Activated CD4-positive, alpha-beta T cell treated with anti-CD3 and anti-CD28 coated beads for 48 hours (primary cell): Measurements from ENCODE around the gene DTWD2.
"Not testable (repeated sequence)": the region's sequence is repeated elsewhere in the genome, so short reads cannot be mapped to it uniquely, and the experiment has no call there.

Experiments
- DNase-seq: peaks from one replicate; pipeline ENCODE4 v3.0.0-alpha.2; 2020

The DTWD2 gene

DNA sequence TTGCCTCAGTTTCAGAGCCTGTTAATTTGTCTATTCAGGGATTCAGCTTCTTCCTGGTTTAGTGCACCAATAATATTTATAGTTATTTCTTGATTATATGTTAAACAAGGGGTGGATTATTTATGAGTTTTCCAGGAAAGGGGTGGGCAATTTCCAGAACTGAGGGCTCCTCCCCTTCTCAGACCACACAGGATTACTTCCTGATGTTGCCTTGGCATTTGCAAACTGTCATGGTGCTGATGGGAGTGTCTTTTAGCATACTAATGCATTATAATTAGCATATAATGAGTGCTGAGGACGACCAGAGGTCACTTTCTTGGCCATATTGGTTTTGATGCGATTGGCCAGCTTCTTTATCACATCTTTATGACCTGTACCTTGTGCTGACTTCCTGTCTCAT is 6.2 kb upstream of the DTWD2 start:
- no peak for DNase-seq

DNA sequence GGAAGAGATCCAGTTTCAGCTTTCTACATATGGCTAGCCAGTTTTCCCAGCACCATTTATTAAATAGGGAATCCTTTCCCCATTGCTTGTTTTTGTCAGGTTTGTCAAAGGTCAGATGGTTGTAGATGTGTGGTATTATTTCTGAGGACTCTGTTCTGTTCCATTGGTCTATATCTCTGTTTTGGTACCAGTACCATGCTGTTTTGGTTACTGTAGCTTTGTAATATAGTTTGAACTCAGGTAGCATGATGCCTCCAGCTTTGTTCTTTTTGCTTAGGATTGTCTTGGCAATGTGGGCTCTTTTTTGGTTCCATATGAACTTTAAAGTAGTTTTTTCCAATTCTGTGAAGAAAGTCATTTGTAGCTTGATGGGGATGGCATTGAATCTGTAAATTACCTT is 4.8 kb upstream of the DTWD2 start:
- DNase-seq = not testable (repeated sequence)

DNA sequence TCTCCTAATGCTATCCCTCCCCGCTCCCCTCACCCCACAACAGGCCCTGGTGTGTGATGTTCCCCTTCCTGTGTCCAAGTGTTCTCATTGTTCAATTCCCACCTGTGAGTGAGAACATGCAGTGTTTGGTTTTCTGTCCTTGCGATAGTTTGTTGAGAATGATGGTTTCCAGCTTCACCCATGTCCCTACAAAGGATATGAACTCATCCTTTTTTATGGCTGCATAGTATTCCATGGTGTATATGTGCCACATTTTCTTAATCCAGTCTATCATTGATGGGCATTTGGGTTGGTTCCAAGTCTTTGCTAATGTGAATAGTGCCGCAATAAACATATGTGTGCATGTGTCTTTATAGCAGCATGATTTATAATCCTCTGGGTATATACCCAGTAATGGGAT is 3.7 kb upstream of the DTWD2 start:
- DNase-seq = not testable (repeated sequence)

DNA sequence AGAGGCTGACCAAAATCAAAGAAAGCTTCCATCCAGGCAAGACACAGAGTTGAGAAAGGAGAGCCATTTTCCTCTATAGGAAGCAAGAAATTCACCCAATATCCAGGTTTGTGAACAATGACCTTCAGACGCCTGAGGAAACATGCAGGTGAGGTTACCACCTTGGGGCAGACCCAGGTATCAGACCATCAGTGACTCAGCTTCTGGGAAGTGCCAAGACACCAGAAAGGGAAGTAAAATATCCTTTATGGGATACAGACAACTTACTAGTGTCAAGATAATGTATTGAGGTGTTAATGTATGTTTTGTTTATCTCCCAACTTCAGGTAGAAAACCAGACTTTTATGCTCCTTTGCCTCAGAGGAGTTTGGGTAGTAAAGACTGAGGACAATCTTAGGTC is 2.2 kb upstream of the DTWD2 start:
- DNase-seq = no peak

DNA sequence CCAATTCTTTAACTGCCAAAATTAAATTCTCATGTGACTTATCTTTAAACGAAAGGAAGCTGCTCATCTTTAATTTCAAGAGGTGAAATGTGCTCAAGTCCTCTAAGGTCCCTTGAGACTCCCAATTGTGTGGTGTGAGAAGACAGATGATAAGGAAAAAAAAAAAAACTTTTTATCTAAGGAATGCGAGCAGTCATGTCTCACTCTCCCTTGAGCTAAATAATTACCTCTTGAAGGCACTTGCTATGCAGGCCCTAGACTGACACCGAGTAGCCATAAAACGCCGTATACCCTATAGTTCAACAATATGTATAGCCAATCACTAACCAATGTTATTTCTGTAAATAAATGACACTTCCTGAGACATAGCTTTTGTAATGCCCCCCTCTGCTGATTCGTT is 1.5 kb upstream of the DTWD2 start:
- DNase-seq = no peak

DNA sequence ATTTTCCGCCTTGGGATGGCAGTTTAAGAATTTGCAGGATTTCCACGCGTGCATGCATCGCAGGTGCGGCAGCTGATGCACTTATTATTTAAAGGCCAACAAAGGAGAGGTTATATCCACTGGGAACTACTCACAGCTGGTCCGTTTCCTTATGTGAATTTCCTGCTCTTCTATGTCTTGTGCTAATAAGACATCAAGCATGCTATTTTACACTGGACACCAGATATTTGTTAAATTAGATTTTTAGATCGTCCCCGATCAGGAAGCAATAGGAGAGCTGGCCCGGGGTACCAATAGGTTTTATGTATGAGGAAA is 476 bp upstream of the DTWD2 start:
- no peak for DNase-seq

DNA sequence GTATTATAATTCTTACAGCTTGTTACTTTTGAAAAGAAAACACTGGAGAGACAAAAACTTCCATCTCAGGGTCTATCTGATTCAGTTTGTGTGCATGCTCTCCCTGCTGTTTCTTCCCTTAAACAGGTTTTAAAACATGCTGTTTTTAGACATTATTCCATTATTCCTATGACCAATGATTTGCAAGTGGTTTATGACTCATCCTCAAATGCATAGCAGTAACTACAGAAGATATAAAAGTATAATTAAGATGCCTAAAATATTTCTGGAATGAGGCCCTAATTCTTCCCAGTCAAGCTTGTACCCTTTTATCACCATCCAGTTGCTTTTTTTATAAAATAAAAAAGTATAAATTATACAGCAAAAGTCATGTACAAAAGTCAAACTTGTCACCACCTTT is 3.7 kb downstream of the DTWD2 start:
- DNase-seq = no peak

DNA sequence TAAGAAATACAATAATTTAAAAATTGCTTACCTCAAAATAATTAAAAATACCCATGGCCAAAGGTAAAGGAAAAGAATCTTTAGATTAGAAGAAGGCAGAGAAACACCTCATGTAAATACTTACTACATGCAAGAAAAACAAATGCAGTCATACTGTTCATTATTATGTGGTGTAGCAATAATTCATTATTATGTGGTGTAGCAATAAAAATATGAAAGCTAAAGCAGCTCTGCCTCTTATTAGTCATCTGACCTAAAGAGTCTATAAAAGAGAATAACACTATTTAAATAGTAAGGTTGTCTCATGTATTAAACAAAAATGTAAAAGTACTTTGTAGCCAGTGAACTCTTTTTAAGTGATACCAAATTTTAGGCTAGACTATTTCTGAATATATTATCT is 6.6 kb downstream of the DTWD2 start:
- DNase-seq = no peak

DNA sequence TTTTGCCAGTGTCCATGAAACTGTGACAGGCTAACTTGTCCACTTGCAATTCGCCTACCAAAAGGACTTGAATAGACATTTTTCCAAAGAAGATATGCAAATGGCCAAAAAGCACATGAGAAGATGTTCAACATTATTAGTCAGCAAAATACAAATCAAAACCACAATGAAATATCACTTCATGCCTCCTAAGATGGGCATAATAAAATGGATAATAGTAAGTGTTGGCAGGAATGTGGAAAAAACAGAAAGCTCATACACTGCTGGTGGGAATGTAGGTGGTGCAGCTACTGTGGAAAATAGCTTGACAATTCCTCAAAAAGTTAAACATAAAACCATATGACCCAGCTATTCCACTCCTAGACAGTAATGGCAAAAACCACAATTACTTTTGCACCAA is 7.9 kb downstream of the DTWD2 start:
- DNase-seq = no peak

DNA sequence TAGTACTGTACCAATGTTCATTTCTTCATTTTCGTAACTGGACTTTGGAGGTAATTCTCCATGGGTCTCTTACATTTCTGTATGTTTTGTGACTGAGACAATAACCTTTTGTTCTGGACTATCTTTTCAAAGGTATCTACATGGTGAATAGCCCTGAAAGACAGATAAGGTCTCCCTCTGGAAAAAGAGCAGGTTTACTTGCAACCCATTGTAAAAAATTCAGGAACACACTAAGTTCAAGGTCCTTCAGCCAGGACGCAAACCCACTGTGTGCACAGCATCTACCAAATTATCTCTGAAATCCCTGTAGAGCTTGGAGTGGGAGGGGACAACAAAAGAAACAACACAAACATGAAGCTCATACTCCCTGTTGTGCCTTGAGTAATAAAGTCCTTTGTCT is 8.3 kb downstream of the DTWD2 start:
- no peak for DNase-seq

DNA sequence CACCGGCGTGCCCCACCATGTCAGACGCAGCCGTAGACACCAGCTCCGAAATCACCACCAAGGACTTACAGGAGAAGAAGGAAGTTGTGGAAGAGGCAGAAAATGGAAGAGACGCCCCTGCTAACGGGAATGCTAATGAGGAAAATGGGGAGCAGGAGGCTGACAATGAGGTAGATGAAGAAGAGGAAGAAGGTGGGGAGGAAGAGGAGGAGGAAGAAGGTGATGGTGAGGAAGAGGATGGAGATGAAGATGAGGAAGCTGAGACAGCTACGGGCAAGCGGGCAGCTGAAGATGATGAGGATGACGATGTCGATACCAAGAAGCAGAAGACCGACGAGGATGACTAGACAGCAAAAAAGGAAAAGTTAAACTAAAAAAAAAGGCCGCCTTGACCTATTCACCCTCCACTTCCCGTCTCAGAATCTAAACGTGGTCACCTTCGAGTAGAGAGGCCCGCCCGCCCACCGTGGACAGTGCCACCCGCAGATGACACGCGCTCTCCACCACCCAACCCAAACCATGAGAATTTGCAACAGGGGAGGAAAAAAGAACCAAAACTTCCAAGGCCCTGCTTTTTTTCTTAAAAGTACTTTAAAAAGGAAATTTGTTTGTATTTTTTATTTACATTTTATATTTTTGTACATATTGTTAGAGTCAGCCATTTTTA is 14.4 kb downstream of the DTWD2 start:
- DNase-seq = not testable (repeated sequence)

DNA sequence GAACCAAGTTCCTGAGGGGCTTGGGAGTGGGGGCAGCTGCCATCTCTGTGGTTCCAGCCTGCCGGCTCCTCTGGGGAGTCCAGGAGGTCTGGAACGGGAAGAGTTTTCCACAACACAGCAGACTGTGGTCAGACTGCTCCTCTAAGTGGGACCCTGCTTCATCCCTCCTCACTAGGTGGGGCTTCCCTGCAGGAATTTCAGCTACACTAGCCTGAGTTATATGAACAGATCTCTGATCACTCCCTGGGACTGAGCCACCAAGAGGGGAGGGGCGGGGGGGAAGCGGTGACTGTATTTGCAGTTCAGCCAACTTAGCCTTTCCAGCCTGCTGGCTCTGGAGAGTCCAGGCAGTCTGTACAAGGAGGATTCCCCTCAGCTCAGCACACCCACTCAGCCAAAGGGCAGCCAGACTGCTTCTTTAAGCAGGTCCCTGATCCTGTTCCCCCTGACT is 19.4 kb downstream of the DTWD2 start:
- no peak for DNase-seq

DNA sequence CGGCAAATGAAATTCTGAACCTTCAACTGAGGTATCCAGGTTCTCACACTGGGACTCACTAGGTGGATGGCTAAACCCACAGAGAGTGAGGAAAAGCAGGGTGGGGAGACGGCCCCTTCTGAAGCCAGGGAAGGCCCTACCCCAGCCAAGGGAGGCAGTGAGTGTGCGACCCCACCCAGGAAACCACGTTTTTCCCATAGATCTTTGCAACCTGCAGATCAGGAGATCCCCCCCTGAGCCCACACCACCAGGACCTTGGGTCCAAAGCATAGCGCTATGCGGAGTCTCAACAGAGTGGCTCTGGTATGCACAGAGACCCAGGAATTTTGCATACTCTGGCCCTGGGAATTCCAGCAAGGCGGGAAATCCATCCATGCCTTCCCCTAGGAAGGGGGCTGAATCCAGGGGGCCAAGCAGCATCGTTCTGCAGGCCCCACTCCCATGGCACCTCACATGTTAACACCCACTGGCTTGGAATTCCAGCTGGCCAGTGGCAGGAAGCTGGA is 19.9 kb downstream of the DTWD2 start:
- DNase-seq = no peak

DNA sequence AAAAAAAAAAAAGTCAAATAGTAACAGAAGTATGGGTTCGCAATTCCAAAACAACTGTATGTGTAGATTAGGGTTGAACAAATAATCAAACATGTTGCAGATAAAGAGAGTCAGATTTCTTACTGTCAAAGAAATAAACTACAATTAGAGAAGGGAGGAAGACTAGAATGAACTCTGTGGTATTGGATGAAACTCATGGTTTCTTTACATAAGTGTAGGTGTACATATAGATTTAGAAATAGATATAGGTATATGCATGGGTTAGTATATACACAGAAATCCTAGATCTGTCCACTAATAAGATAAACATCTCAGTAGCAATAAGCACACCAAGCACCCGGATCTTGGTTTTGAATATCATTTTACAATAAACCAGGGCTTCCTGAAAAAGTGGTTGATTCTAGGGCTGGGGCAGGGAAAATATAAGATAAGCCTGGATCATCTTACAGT is 21.3 kb downstream of the DTWD2 start:
- no peak for DNase-seq

DNA sequence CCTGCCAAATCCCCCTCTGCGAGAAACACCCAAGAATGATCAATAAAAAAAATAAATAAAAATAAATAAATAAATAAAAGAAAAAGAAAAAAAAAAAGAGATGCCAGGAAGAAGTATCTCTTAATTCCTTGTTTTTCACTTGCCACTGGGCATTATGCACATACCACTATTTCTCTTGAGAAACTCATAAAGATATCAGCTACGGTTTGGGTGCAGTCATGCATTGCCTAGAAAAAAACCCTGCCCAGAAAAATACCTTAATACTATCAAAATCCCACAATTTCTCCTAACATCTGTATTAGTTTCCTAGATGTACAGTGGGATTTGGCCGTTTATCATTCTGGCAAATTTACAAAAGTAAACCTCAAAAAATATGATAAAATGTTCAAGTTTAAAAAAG is 22.5 kb downstream of the DTWD2 start:
- no peak for DNase-seq

DNA sequence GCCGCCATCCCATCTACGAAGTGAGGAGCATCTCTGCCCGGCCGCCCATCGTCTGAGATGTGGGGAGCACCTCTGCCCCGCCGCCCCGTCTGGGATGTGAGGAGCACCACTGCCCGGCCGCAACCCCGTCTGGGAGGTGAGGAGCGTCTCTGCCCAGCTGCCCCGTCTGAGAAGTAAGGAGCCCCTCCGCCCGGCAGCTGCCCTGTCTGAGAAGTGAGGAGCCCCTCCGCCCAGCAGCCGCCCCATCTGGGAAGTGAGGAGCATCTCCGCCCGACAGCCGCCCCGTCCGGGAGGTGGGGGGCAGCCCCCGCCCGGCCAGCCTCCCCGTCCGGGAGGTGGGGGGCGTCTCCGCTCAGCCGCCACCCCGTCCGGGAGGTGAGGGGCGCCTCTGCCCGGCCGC is 23.4 kb downstream of the DTWD2 start:
- not testable (repeated sequence) for DNase-seq

DNA sequence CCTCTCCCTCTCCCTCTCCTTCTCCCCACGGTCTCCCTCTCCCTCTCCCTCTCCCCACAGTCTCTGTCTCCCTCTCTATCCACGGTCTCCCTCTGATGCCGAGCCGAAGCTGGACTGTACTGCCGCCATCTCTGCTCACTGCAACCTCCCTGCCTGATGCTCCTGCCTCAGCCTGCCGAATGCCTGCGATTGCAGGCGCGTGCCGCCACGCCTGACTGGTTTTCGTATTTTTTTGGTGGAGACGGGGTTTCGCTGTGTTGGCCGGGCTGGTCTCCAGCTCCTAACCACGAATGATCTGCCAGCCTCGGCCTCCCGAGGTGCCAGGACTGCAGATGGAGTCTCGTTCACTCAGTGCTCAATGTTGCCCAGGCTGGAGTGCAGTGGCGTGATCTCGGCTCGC is 24.0 kb downstream of the DTWD2 start:
- DNase-seq = not testable (repeated sequence)

DNA sequence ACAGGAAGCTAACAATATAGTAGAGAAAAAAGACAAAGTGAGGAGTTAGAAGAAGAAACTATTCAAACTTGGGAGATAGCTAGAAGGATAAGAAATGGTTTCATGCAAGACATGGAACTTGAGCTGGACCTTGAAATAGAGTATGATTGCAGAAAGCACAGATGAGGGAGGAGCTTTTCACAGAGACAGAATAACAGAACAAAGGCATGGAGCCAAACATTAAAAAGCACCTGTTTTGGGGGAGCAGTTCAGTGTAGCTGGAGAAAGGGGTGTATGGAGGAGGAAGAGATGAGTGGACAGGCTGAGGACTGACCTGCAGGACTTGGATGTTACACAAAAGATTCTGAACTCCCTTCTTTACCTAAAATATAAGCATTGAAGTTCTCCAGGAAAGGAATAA is 25.2 kb downstream of the DTWD2 start:
- DNase-seq = no peak

DNA sequence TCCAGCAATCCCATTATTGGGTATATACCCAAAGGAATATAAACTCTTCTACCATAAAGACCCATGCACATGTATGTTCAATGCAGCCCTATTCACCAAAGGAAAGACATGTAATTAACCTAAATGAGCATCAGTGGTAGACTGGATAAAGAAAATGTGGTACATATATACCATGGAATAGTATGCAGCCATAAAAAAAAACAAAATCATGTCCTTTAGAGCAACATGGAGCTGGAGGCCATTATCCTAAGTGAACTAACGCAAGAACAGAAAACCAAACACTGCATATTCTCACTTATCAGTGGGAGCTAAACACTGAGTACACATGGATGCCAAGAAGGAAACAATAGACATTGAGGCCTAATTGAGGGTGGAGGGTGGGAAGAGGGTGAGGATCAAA is 27.8 kb downstream of the DTWD2 start:
- DNase-seq = no peak

DNA sequence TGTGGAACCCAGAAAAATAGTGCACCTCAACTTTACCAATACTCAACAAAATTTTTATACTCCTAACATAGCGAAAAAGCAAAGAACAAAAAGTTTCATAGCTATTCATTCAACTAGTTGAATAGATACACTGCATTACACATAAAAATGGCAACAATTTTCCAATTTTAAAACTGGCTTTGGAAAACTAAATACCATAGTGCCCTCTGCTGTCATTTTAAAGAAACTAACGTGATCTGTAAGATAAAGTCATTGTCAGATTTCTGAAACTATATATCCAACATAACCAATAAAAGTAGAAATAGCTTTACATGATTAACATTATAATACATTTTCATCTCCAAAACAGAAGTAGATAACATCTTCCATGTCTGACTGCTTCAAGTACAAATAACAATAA is 31.6 kb downstream of the DTWD2 start:
- DNase-seq = no peak

DNA sequence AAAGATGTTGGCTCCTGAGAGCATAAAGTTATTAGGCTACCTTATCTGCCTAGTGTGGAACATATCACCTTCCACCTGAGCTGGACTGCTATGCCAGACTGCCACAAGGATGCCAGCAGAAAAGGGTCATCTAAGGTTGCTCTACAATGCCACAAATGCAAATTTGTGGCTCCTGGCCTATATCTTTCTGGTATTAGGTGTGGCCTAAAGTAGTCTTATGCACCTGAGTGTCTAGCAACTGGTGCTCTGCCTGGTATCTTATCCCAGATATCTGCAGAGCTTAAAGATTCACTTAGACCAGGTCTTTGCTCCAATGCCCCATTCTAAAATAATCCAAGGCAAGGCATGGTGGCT is 34.7 kb downstream of the DTWD2 start:
- no peak for DNase-seq

DNA sequence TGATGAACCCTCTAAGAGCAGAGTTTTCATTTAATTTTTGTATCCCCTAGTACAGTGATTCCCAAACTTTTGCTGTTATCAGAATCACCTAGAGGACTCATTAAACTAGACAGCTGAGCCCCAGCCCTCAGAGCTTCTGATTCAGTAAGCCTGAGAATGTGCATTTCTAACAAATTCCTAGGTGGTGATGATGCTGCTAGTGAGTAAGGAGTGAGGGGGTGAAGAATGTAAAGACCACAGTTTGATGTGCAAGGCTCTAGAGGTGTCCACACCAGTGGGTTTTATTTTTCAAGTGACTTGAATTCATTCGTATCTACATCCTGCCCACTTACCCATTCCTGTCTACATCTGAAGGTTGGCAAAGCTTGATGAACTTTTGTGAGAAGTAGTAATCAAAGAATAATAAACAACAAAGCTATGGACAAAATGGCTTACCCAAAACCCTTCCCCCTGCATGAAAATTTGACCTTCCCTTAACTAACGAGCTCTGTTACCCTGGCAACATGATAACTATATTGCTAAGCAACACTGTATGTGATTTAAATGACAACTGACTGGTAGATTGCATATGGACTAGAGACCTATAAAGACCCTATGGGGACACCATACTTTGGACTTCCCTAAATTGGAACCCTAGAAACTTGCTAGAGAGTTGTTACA is 35.2 kb downstream of the DTWD2 start:
- no peak for DNase-seq

DNA sequence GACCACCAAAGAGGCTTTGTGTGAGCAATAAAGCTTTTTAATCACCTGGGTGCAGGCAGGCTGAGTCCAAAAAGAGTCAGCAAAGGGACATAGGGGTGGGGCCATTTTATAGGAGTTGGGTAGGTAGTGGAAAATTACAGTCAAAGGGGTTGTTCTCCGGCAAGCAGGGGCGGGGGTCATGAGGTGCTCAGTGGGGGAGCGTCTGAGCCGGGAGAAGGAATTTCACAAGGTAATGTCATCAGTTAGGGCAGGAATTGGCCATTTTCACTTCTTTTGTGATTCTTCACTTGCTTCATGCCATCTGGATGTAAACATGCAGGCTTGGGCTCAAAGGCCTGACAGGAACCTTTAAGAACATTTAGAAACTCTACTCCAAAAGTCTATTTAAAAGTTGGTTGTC is 36.0 kb downstream of the DTWD2 start:
- not testable (repeated sequence) for DNase-seq

DNA sequence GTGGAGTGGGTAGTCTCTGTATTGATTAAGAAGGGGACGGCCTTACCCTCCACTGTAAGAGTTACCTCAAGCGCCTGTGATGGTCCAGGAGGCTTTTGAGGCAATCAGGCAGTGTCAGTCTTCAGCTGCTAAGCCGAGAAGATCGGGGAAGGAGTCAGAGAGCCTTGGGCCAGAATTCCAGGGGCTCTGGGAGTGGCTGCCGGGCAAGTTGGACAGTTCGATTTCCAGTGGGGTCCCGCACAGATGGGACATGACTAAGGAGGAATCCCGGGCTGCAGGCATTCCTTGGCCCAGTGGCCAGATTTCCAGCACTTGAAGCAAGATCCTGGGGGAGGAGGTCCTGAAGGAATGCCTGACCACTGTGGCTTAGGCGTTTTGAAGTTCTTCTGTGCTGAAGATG is 38.0 kb downstream of the DTWD2 start:
- DNase-seq = not testable (repeated sequence)
